Fibroblast of skin of scalp (primary cell): ENCODE measurements around the gene BCL2L12.

Source experiments
- DNase-seq: peaks from one replicate; pipeline ENCODE4 v3.0.0-alpha.2; 2013

BCL2L12 gene

DNA sequence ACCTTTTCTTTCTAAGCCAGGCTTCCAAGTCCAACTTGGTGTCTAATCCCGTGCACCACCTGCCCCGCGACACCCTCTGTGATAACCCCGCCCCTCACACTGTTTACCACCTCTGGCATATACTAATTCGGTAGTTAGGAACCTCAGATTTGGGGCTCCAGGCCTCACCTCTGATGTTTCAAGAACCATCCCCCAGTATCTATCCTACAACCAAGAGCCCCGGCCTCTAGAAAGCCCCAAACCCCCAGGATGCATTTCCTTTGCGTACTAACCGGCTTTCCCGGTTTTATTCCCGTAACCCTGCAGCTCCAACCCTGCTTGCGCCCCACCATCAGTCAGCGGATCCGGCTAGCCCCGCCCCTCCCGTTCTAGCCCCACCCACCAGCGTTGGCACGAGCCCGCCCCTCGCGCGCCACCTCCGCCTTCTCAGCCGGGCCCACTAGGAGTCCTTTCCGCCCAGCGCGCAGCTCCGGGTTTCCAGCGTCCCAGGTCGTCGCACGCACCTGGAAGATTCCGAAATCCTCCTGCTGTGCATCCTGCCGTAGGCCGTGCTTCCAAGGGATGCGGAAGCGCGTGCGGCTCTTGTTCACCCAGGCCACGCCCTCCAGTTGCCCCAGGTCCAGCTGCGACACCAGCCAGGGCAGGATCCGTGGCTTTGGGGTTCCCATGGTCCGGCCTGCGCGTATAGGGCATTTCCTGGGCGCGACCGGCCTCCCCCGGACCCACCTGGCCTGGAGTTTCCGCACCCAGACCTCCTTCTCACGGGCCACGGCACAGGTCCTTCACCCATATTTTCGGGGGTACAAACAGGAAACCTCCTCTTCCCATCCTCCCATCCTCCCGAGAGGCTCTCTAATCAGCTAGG lies 1.3 kb upstream of the BCL2L12 start:
- peak; percentile 72 for DNase-seq

- no peak for DNase-seq
Measured at GRCh38 chr19:49665036-49665350, 740 bp upstream of the BCL2L12 start.

DNA sequence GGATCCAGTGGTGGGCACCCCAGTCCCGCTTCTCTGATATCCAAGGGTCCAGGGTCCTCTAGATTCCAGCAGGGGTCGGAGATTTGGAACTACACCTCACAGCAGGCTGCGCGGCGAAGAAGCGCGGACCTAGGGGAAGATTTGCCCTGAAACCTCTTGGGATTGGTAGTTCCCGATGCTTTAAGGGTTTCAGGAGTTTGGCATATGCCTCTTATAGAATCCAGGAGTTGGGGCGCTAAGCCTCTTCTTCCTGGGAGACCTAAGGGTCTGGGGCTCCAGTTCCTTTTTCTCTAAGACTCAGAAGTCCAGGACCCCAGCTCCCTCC lies 349 bp downstream of the BCL2L12 start:
- no peak for DNase-seq

GRCh38 chr19:49667473-49667872 lies 1.7 kb downstream of the BCL2L12 start:
- no peak for DNase-seq

GRCh38 chr19:49669516-49669915 lies 3.8 kb downstream of the BCL2L12 start:
- no peak for DNase-seq

- DNase-seq: peak; percentile 60
Measured at GRCh38 chr19:49672131-49672919, 6.6 kb downstream of the BCL2L12 start.

- peak; percentile 93 for DNase-seq
Measured at GRCh38 chr19:49676136-49676783, 10.5 kb downstream of the BCL2L12 start.

- DNase-seq: peak; percentile 100
Measured at GRCh38 chr19:49676784-49677230, 11.1 kb downstream of the BCL2L12 start.

DNA sequence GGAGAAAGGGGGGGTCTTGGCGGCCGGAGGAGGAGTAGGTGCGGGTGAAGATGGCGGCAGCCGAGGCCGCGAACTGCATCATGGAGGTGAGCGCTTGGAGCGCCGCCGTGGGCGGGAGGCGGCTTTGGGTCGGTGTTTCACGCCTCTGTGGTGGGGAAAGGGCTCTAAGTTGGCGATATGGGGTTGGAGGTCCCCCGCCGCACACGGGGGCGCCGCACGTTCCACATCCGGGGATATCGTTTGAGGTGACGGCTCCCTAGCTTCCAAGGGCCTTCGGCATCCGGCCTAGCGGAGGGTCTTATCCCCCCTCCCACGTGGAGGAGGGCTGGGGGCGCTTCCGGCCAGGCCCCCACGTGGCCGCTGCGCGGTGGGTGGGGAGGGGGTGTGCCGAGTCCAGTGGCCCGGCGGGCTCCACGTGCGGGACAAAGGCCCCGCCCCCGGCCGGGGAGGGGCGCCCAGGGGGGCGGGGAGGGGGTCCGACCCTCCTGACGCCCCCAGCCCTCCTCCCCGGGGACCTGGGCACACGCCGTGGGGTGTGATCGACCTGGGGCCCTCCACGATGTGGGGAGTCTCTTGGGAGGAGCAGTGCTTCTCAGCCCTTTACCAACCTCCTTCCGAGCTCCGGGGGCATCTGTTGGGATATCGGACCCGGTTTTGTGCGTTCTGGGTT lies 11.6 kb downstream of the BCL2L12 start, which contains the start of gene PRMT1:
Gene PRMT1 (plus strand): TSS at position 41 of the 670 bp plus-strand sequence. CDS start 10 bp downstream, at position 51.
- peak; percentile 43 for DNase-seq

GRCh38 chr19:49677901-49678674 lies 12.4 kb downstream of the BCL2L12 start:
- peak; percentile 76 for DNase-seq

- no peak for DNase-seq
Measured at GRCh38 chr19:49678985-49679770, 13.4 kb downstream of the BCL2L12 start.

GRCh38 chr19:49679771-49680413 lies 14.2 kb downstream of the BCL2L12 start:
- no peak for DNase-seq

GRCh38 chr19:49680421-49681351 lies 15.0 kb downstream of the BCL2L12 start:
- peak; percentile 83 for DNase-seq

DNA sequence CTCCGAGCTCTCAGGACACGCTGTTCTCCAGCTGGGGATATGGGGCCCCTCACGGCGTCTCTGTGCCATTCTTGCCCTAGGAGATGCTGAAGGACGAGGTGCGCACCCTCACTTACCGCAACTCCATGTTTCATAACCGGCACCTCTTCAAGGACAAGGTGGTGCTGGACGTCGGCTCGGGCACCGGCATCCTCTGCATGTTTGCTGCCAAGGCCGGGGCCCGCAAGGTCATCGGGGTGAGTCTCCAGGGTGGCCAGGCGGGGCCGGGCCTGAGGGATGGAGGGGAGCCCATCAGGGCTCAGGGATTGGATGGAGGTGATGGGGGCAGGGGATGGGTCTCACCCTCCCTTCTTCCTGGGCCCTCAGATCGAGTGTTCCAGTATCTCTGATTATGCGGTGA lies 16.1 kb downstream of the BCL2L12 start:
- DNase-seq: no peak

DNA sequence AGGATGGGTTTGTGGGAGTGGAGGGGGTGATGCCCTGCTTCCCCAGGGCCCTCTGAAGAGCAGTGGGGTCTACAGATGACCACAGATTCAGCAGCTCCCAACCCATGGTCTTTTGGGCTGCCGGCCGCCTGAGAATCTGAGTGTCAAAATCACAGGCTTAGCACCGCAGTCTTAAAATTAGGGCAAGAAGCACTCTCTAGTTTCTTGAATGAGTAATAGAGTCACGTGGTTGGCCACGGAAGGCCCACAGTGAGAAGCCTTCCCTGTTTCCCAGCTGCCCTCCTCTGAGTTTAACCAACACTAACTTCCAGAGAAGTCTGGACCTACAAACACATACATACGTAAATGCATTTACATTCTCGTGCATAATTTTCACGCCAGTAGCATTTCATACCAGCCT lies 16.5 kb downstream of the BCL2L12 start:
- DNase-seq: no peak

DNA sequence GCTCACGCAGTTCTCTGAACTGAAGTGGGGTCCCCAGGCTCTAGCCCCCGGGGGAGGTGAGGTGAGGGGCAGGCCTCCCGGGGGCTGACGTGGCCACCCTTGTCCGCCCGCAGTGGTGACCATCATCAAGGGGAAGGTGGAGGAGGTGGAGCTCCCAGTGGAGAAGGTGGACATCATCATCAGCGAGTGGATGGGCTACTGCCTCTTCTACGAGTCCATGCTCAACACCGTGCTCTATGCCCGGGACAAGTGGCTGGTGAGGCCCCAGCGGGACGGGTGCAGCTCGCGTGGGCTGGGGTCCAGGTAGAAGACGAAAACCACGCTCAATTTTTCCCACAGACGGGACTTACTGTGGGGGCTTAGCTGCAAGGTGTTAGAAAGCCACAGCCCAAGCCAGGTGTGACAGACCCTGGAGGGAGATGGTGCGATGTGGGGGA lies 18.1 kb downstream of the BCL2L12 start:
- DNase-seq: no peak

DNA sequence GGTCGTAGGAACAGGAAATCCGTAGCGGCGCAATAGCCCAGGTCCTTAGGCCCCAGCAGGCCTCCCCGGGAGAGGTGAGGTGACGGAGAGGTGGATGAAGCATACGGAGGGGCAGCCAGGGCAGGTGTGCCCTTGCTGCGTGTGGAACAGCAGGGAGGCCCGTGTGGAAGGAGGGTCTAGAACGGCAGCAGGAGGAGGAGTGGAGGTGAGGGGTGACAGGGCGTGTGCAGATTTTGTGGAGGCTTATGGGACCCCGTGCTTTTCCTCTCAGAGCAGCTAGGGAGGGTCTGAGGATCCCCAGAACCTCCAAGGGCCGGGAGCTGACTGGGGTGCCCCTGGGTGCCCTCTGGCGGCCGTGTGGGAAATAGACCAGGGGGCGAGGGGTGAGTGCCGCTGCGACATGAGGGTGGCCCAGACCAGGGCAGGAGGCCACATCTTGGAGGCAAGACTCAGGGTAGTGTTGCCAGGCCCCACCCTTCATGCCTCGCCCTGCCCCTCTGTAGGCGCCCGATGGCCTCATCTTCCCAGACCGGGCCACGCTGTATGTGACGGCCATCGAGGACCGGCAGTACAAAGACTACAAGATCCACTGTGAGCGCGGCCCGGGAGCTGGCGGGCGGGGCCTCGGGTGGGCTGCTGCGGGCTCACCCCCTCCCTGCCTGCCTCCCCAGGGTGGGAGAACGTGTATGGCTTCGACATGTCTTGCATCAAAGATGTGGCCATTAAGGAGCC lies 18.7 kb downstream of the BCL2L12 start:
- DNase-seq: no peak

DNA sequence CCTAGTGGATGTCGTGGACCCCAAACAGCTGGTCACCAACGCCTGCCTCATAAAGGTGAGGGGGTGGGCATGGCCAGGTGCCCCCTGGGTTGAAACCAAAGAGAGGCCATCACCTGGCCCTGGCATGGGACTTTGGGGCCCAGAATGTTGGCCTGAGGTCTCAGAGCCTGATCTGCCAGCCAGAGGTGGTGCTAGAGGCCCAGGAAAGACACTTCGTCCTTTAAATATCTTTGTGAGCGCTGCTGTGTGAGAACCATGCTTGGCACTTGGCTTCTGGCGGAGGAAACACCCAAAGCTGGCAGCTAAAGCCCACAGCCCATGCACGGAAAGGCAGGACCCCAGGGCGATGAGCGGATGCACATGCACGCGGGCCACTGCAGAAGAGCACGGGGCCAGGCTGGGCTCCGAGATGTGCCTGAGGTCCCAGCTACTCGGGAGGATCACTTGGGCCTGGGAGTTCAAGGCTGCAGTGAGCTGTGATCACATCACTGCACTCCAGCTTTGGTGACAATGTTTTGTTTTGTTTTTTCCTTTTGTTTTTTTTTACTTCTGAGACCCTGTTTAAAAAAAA lies 19.3 kb downstream of the BCL2L12 start:
- no peak for DNase-seq
